ENCODE measurements around the gene SOAT2.

DNA sequence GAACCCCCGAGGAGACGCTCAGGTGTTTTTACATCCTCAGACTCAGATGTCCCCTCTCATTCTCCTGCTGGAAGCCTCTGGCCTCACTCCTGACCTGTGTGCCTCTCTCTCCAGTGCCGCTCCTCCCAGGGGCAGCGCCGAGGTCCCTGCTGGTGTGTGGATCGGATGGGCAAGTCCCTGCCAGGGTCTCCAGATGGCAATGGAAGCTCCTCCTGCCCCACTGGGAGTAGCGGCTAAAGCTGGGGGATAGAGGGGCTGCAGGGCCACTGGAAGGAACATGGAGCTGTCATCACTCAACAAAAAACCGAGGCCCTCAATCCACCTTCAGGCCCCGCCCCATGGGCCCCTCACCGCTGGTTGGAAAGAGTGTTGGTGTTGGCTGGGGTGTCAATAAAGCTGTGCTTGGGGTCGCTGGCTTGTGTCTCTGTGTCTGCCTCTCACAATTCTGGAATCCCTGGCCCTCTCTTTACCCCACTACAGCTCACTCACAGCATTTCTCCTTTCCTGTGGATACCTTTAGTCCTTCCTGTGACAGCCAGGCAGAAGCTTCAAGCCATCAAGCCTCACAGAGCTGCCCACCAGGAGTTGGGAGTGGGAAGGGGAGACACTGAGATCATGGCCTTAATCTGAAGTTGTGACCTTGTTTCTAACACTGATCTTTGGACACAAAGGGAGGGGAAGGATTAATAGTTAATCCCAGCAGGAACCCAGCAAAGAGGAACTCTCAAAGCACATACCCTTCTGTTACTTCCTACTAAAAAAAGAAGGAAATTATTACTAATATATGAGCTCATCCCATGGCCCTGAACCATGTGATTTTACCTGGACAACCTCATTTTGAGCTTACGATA, 1.1 kb upstream of the SOAT2 start:
- TF ChIP-seq, protein P1, sequence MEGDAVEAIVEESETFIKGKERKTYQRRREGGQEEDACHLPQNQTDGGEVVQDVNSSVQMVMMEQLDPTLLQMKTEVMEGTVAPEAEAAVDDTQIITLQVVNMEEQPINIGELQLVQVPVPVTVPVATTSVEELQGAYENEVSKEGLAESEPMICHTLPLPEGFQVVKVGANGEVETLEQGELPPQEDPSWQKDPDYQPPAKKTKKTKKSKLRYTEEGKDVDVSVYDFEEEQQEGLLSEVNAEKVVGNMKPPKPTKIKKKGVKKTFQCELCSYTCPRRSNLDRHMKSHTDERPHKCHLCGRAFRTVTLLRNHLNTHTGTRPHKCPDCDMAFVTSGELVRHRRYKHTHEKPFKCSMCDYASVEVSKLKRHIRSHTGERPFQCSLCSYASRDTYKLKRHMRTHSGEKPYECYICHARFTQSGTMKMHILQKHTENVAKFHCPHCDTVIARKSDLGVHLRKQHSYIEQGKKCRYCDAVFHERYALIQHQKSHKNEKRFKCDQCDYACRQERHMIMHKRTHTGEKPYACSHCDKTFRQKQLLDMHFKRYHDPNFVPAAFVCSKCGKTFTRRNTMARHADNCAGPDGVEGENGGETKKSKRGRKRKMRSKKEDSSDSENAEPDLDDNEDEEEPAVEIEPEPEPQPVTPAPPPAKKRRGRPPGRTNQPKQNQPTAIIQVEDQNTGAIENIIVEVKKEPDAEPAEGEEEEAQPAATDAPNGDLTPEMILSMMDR (IDR thresholded peaks at IDR 0.05): no peak
- no peak for TF ChIP-seq EP300 (IDR thresholded peaks at IDR 0.05)
- no peak for TF ChIP-seq POLR2A (IDR thresholded peaks at IDR 0.05)
- no peak for TF ChIP-seq POLR2AphosphoS5 (IDR thresholded peaks at IDR 0.05)

Measured in gastroesophageal sphincter (tissue), 3 donors.